ENCODE results near the gene ENO4.

Gene ENO4, protein sequence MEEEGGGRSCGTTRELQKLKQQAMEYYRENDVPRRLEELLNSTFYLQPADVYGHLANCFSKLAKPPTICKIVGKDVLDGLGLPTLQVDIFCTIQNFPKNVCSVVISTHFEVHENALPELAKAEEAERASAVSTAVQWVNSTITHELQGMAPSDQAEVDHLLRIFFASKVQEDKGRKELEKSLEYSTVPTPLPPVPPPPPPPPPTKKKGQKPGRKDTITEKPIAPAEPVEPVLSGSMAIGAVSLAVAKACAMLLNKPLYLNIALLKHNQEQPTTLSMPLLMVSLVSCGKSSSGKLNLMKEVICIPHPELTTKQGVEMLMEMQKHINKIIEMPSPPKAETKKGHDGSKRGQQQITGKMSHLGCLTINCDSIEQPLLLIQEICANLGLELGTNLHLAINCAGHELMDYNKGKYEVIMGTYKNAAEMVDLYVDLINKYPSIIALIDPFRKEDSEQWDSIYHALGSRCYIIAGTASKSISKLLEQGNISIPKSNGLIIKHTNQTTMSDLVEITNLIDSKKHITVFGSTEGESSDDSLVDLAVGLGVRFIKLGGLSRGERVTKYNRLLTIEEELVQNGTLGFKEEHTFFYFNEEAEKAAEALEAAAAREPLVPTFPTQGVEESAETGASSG

DNA sequence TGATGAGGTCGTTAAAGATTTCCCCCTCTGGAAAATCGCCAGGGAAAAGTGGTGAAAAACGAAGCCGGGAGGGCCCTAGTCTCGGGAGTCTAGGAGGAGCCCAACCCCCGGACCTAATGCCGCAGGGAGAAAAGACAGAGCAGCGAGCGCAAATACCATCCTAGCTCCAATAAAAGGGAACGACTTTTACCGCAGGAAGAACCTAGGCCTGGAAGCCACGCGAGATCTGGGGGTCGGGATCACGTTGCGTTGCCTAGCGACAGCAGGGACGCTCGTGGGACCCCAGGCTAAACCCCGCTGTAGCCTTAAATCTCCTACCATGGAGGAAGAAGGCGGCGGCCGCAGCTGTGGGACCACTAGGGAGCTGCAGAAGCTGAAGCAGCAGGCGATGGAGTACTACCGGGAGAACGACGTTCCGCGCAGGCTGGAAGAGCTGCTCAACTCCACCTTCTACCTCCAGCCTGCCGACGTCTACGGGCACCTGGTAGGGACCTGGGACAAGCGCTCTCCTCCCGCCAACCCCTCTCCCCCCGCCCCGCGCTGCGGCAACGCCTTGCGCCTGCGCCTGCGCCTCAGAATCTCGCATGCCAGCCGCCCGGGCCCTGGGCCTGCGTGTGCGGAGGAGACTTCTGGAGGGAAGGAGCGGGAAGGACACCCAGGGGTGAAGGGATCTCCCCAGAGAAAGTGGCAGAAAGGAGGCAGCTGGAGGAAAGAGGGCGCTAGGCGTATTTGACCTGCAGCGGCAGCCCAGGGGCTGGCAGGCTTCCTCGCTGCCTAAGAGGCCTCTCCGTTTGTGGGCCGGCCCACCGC, at the start of gene ENO4:
Gene ENO4, plus strand, starts transcription at position 252 of the 810 bp plus-strand sequence. Its CDS starts 68 bp downstream, at position 320.
- DNase-seq (ENCODE audit: low spot score), result peak; percentile 21

DNA sequence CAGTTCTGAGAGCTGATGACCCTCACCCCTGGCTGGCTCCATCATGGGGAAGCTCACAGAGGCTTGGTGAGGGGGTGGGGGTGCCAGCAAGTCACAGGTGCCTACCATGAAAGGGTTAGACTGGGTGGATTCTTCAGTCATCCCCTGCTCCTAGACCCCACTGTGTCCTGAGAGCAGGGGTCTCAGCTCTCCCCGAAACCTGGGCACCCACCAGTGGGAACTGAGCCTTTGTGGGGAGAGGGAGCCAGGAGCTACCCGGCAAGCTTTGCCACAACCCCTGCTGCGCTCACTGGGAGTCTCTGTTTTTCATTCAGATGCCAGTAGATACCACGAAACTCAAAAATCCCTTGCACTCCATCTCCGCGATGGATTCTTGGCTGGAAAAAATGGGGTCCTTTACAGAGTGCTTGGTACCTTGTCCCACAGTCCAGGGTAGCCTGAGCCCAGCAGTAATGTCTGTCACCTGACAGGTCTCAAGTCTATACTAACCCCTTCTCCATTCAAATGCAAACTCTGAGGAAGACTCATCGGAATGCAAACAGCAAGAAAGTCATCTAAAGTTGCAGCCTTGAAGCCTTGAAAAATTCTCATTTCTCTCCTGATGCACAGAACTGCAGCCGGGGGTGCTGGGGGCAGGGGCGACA, 48.9 kb upstream of the ENO4 start:
- no peak for DNase-seq (ENCODE audit: low spot score)

DNA sequence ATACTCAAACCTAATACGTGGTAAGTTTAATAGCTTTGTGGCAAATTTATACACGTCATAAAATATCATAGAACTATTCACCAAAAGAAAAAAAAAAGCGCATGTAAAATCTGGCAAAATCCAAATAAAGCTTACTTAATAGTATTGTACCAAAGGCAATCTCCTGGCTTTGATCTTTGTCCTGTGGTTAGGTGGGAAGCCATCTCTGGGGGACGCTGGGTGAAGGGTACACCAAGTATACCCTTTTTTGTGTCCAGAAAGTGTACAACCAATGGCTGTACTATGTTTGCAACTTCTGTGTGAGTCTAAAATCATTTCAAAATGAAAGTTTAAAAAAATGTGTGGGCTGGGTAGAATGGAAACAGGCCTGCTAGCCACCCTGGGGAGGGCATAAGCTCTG, 47.6 kb upstream of the ENO4 start:
- no peak for DNase-seq (ENCODE audit: low spot score)

DNA sequence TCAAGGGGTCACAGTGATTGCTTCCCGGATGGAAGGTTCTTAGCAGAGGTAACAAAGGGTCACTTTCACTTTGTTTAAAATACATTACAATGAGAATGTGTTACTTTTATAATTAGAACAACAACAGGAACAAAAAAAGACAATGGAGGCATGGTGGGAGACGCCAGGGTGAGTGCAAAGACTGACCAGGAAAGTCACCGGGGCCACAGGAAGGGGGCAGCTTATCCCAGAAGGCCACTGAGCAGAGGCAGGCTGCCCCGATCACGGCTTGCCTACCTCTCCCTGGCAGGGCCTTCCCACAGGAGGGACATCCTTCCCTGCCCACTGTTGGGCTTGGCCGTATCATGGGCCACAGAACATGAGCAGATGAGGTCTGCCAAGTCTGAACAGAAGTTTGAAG, 46.8 kb upstream of the ENO4 start:
- no peak for DNase-seq (ENCODE audit: low spot score)

DNA sequence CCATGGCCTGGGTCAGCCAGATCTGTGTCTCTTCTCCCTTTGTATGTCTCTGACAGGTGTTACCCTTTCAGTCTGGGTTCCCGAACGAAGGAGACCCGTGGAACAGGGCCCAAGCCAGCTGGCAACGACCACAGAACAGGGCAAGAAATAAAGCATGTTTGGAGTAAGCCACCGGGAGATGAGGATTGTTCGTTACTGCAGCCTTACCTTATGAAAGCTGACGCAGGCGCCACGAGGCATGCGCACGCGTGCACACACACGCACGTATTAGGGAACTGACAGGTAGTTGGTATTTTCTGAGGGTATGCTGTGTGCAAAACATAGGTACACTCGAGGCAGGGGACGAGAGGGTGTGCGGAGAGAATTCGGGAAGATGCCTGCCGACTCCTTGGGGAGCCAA, 46.4 kb upstream of the ENO4 start:
- DNase-seq (ENCODE audit: low spot score), result no peak

DNA sequence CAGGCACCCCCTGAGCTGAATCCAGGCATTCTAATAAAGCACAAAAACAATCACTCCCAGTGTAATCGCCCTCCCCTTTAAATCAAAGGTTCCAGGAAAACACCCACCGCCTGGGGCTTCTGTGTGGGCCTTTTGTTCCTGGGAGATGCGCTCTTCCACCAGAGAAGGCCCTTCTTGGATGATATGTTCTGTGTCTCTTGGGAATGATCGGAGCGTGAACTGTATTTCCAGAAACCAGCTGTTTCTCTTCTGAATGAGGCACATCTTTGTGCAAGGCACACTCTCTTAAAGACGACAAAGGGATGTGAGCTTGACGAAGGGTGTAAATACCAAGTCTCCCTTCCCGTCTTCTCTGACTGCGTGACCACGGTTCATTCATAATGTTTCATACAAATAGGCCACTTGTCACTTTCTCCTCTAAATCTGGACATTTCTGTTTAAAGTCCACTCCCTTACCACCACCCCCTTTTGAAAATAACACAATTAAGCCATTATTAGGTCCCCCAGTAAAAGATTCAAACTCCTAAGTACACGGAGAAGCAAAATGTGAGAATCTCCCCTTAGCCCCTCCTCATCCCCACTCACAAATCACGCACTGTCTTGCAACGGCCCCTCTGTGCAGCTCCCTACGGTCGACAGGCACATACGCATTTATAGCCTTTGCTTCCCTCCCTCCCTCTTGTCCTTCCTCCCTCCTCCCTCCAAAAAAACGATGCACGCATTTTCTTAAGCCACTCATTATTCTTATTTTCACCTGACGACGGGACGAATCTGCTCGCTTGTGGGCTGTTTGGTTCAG, 45.6 kb upstream of the ENO4 start:
- no peak for DNase-seq (ENCODE audit: low spot score)

DNA sequence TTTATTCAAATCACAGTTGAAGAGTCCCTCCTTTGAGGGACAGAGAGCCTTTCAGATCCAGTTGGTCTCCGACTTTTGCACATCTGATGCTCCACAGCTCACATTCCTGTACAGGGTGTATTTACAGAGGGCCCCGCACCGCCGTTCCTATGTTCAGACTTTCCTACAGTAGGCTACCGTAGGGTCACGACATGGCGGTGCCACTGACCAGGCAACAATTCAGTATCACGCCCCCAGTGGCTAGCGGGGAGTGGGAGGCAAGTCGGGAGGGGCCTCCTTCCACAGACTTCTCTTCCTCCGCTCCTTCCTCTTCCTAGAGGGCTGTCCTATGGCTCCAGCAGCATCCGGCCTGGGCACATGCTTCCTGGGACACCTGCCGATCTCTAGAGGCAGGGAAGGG, 40.6 kb upstream of the ENO4 start:
- DNase-seq (ENCODE audit: low spot score), result no peak

DNA sequence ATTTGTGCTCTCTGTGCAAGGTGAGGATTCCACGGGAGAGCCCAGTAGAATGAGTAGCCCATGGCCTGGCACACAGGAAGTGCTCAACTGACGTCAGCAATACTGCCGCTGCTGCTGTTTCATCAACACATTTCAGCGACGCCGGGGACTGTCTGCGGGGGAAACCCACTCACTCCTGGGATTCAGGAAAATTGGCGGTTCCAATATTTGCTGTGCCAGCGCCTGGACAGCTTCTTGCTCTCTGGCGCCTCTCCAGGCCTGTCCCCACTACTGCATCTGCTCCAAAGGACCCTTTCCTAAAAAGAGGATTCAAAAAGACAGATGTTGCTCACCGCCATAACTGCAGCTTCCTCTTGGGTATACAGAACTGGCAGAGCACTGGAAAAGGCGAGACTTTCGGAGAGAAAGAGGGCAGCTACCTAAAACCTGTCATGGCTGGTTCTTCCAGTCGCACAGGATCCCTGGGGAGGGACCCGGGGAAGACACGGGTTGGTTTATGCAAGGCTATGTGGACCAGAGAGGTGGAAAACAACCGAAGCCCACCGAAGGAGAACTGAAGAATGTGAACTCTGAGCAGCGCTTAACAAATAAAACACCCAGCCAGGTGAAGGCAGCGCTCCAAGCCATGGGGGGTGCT, 39.7 kb upstream of the ENO4 start:
- no peak for DNase-seq (ENCODE audit: low spot score)

DNA sequence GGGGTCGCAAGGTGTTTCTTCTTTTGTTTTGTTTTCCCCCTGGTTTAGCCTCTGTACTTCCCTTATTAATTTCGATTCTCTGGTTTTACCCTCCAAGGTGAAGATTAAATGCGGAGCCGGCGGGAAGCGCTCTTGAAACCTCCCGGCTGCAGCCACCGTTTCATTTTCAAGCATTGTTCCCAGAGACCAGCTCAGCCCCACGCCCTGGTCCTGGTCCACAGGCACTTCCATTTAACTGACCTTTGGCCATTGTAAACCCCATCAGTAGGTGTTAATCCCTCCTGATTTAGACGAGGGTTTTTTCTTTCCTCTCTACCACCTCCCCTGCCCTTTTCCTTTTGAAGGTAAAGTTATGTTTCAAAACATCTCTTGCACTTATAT, 39.2 kb upstream of the ENO4 start:
- no peak for DNase-seq (ENCODE audit: low spot score)

DNA sequence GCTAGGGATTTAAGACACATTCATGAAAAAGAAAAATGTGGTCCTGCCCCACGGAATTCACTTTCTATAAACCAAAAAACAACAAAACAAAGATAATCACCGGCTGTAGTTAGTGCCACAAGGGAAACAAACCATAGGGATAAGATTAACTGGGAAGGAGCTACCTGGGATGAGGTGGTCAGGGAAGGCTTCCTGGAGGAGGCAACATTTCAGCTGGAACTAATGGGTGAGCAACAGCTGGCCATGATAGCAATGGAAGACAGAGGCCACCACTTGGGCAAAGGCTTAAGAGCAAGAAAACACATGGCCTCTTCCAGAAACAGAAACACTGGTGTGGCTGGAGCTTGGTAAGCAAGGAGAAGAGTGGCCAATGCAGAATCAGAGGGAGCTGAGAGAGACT, 38.4 kb upstream of the ENO4 start:
- DNase-seq (ENCODE audit: low spot score), result no peak

DNA sequence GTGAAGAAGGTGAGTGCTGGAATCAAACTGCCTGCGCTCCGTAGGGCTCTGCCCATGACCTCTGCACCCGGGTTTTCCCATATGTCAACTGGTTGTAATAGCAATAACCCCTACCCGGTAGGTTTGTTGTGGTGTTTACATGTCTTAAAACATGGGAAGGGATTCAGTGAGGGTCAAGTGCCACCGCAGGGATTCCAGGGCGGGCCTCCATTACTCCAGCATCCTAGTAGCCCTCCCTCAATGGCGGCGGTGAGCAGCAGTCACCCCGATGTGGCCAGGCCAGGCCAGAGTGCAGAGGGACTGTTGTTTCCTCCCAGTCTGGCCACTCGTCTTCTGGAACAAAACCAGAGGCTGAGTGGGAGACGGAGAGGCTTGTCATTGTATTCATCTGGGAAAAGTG, 37.6 kb upstream of the ENO4 start:
- no peak for DNase-seq (ENCODE audit: low spot score)

DNA sequence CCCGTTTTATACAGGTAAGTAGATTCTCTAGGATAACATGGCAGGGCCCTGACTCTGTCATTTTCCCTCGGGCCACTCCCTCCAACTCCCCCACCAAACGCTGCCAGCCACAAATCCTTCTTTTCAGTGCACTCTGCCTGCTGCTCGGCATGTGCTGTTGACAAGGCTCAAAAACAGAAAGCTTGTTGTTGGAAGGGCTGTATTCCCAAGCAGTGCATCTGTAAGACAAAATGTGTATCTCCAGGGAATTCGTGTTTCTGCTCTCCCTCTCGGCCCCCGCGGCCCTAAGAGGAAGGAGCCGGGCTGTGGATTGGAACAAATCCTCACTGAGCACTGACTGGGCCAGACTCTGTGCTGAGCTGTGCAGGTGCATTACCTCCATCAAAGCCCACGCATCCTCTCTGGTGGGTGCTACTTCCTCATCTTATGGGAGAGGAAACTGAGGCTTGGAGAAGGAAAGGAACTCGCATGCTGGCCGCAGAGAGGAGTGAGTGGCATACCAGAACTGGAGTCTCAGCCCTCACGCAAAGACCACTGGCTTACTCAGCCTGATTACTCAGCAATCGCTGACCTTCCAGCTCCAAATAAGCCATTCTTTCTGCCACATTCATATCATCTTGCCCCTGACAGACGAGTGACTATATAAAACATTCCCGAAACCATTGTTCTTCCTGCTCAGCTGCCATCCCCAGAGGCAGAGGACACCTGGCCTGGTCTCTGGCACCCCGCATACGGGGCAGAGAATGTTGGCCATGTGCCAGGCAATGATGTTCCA, 33.5 kb upstream of the ENO4 start:
- no peak for DNase-seq (ENCODE audit: low spot score)

DNA sequence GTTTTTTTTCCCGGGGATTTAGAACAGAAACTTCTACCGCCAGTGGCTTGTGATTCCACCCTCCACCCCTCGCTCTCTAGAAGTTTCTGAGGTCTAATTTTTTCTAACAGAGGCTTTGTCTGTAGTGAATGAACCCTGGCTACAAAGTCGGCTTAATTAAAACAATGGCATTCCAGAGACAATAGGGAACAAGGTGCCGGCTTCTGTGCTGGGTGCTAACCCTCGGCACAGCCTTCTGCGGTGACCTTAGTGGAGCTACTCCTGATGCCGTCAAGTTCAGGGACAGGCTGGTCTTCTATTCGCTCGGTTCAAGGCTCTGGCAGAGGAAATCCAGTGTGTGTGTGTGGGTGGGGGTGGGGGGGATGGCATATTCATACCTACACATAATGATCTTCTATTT, 32.1 kb upstream of the ENO4 start:
- no peak for DNase-seq (ENCODE audit: low spot score)

DNA sequence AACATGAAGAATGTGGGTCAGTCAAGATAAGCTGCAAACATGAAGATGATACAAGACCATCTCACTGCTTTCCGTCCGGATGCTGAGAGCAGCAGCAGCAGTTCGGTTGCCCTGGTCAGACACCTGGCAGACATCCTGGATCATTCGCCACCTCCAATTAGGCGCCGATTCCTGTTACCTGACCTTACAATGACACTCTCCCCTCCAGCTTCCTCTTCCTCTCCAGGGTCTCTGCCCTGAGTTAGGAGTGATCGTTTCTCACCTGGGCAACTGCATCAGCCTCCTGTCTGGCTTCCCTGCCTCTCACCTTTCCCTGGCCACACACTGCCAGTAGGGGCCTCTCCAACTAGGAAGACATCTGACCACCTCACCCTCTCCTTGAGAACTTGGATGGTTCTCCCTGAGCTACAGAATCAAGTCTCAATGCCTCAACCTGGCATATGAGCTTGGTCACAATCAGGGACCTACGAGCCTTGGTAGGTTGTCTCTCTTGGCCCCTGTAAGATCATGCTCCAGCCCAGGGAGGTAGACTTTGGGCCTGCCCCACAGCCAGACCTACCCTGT, 31.4 kb upstream of the ENO4 start:
- DNase-seq (ENCODE audit: low spot score), result no peak

DNA sequence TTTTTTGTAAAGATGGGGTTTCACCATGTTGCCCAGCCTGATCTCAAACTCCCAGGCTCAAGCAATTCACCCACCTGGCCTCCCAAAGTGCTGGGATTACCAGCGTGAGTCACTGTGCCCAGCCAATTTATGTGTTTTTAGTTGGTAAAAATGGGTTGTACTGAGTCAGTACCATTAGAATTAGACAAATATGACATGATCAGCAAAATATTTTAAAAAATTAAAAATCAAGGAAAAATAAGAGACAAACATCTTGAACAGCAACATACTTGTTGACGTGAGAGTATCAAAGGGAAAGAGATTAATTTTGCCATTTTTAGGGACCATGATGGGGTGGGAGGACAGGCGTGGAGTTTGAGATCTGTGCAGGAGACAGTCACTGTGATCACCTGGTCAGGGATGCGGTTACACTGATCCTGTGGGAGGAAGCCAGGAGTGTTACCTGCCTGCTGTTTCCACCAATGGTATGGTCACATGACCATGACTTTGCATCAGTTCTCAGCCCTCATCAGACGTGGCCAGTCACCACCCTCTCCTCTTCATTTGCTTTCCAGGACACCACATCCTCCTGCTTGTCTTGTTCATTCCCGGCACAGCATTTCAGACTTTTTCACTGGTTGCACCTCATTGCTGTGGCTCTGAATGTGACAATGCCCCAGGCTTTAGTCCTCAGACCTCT, 29.2 kb upstream of the ENO4 start:
- DNase-seq (ENCODE audit: low spot score), result no peak

DNA sequence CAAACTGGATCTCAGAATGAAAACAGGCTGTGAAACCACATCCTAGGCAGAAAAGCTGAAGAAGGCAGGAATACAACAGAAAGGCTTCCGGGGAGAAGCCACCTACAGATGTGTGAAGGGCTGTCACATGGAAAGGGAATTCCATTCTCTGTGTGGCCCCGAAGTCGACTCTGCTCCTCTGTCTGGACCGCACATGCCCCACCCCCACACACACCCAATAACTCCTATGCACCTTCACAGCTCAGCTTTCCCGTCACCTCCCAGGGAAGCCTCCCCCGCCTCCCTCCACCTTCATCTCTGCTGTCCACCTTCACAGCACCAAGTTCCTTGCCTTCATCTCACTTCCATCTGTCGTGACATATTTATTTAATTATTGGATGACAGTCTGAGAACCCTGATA, 23.4 kb upstream of the ENO4 start:
- DNase-seq (ENCODE audit: low spot score), result no peak

DNA sequence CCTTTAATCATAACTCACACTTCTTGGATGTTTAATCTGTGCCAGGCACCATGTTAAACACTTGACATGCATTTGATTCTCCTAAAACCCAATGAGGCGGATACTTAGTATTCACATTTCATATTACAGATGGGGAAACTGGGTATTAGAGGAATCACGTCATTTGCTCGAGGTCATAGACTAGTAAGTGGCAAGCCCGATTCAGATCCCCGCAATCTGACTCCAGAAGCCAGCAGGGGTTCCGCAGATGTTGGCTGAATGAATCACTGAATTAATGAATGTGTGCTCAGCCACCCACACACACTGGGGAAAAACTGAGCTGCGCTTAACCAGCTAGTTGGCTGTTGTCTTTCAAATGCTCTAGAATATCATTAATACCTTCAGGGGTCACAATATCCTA, 22.5 kb upstream of the ENO4 start:
- DNase-seq (ENCODE audit: low spot score), result no peak

DNA sequence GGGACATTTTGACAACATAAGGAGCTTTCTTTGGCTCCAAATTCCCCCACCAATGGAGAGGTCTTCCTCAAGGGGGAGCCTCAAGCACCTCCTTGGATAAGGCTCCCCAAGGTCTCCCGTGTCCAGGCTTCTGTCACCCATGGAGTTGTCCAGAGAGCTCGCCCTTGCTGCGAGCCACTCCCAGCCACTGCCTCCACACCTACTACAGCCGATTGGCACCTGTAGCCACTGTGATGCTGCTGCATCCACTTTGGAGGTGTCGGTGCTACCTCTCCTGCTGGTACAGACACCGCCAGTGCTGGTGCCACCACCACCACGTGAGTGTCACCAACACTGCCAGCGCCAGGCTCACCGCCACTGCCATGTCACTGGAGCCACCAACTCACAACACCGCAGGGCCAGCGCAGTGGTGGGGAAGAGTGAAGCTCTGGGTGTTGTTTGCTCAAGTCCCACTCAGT, 22.1 kb upstream of the ENO4 start:
- DNase-seq (ENCODE audit: low spot score), result no peak

DNA sequence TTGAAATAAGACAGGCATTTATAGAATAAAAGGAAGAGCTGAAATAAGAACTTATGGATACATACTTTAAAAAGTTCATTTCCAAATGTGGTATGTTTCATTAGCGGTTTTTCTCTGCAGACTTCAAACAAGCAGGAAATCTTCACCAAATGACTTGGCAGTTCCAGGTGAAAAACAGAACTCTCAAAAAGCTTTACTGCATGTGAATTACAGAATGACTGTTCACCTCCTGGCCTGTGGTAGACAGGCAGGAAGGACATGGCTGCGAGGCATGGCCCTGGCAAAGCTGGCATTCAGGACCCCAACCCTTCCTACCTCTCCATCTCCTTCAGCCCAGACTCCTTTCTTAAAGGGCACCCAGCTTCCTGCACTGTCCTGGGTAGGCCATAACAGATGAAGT, 21.2 kb upstream of the ENO4 start:
- DNase-seq (ENCODE audit: low spot score), result no peak
